Sigmoid colon (tissue), 4 donors: ENCODE results near the gene STAT1.

Experiments used
- EP300 ChIP-seq, 4 donors: sonication (generic); formaldehyde crosslinking; IDR thresholded peaks; one replicate each; pipeline ENCODE4 v1.6.1; 2017; ENCODE audit warnings: antibody characterized with exemption in 4 of 4
- POLR2AphosphoS5 ChIP-seq, 4 donors: sonication (generic); formaldehyde crosslinking; IDR thresholded peaks; one replicate each; pipeline ENCODE4 v1.6.1; 2017; ENCODE audit warnings: antibody characterized with exemption in 4 of 4
- TF ChIP-seq, protein P1 (sequence below), 4 experiments: fragments of 450-650 bp in 3 of 4; fragments of 200-600 bp in 1 of 4; IDR thresholded peaks; one replicate each; pipeline ENCODE4 v1.5.1; 2016 to 2019; ENCODE audit warnings: antibody characterized with exemption in 4 of 4, mild to moderate bottlenecking in 3 of 4, moderate library complexity in 2 of 4

DNA sequence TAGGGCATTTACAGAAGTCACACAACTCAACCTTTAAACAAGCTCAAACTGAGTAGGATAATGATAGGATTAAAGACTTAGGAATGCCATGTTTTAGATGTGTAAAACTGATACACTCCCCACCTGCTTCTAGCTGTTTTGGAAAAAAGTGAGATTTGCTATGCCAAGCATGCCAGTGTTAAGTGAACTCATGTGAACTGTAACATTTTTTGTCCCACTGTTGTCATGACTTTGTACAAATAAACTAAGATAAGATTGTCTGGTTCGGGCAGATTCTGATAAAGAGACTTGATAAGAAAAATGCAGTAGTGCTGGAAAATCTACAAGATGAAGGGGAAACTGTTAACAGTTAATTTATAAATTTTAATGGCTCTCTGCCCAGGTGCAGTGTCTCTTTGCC, 66.8 kb downstream of the STAT1 start:
- TF ChIP-seq, protein P1, sequence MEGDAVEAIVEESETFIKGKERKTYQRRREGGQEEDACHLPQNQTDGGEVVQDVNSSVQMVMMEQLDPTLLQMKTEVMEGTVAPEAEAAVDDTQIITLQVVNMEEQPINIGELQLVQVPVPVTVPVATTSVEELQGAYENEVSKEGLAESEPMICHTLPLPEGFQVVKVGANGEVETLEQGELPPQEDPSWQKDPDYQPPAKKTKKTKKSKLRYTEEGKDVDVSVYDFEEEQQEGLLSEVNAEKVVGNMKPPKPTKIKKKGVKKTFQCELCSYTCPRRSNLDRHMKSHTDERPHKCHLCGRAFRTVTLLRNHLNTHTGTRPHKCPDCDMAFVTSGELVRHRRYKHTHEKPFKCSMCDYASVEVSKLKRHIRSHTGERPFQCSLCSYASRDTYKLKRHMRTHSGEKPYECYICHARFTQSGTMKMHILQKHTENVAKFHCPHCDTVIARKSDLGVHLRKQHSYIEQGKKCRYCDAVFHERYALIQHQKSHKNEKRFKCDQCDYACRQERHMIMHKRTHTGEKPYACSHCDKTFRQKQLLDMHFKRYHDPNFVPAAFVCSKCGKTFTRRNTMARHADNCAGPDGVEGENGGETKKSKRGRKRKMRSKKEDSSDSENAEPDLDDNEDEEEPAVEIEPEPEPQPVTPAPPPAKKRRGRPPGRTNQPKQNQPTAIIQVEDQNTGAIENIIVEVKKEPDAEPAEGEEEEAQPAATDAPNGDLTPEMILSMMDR (IDR thresholded peaks at IDR 0.05): no peak
- TF ChIP-seq EP300 (IDR thresholded peaks at IDR 0.05) (no peak), POLR2AphosphoS5 (IDR thresholded peaks at IDR 0.05) (no peak)
